Pancreas (tissue), 10 donors: Measurements from ENCODE around the gene S100A9. TPM values are rescaled to one million over a fixed set of nuclear protein-coding genes. Genes with fewer than 3 reads are reported as not detected.

Experiments
- ATAC-seq, 4 donors: fragments of 200-7000 bp; cut with Tn5 transposase; one replicate each; pipeline versions ENCODE4 v1.8.0 to v1.9.1; 2020; ENCODE audit warnings: mild to moderate bottlenecking in 4 of 4, moderate library complexity in 4 of 4
- DNase-seq, 6 donors: peaks; one replicate each; pipeline ENCODE4 v3.0.0-alpha.2; 2020
- FAIRE-seq: peaks from 2 replicates; lab custom pipeline; 2012; peaks lifted over from hg19 to GRCh38; lab: Jason Lieb, UNC
- H3K27ac ChIP-seq, 4 donors: fragments of 200-600 bp; sonication (generic); 1 replicate in 3 of 4; 2 replicates in 1 of 4; pipeline versions ENCODE4 v1.5.0 to v1.8.0; 2020
- H3K27me3 ChIP-seq, 4 donors: fragments of 200-600 bp; one replicate each; pipeline ENCODE4 v1.8.0; 2021
- H3K36me3 ChIP-seq, 3 donors: fragments of 200-600 bp; sonication (generic) in 1 of 3; one replicate each; pipeline versions ENCODE4 v1.5.0 to v1.8.0; 2020 to 2021
- H3K4me1 ChIP-seq, 3 donors: fragments of 200-600 bp; one replicate each; pipeline ENCODE4 v1.8.0; 2021
- H3K4me3 ChIP-seq, 4 donors: fragments of 200-600 bp; sonication (generic) in 2 of 4; one replicate each; pipeline versions ENCODE4 v1.5.0 to v1.8.0; 2020 to 2021
- H3K9me3 ChIP-seq, 4 donors: fragments of 200-600 bp; one replicate each; pipeline ENCODE4 v1.8.0; 2021
- WGBS, 2 donors: extraction: QIAGEN DNeasy Blood & Tissue Kit; methylation state at CpG; one replicate each; pipeline ENCODE4 v1.1.7; 2013; 5-methylcytosine and 5-hydroxymethylcytosine counted together
- intact Hi-C, 3 donors: fragments of 100-400 bp; cut with DNase I; formaldehyde crosslinking; loops; one replicate each; pipeline versions ENCODE4 v1.11.1 to v1.14.2; 2022
- polyA plus RNA-seq, 2 donors: library from polyadenylated mRNA; stranded (reverse); fragments of 200-250 nt; gene quantifications; one replicate each; pipeline ENCODE4 v1.2.3, GENCODE V29; 2013
- total RNA-seq, 6 donors: library from RNA; stranded (reverse); fragmentation: NEBNext Ultra II Directional in 4 of 6; extraction: Animal tissue kit (Norgen Biotek cat#: 25700) in 4 of 6; gene quantifications; one replicate each; pipeline versions ENCODE4 v1.2.1 to v1.2.4, GENCODE V29; 2021 to 2023
- TF ChIP-seq, protein P1 (sequence below), 4 donors: fragments of 200-600 bp; sonication (generic) in 3 of 4; IDR thresholded peaks; one replicate each; pipeline versions ENCODE4 v1.5.0 to v1.8.0; 2021; ENCODE audit warnings: antibody characterized with exemption in 4 of 4
- donor health status: healthy with polysubstance abuse.
- donor health status: DM: no; HTN: no; CAD: no; lungs with moderate emphysema.
- donor health status: DM: no; HTN: no; CAD: no.
- donor health status: control.
- donor health status: control.
- donor health status: Bipolar disorder and iron deficiency.
- donor health status: DM: yes; HTN: yes; CAD: no.
- donor health status: DM: no; HTN: no; CAD: no.
- donor health status: DM: no; HTN: no; CAD: no.
- donor health status: DM: yes; HTN: yes; CAD: no.

Gene S100A9
- total and polyA plus RNA-seq, 8 donors = 3.9 to 79.6 (median 36.8) TPM

DNA sequence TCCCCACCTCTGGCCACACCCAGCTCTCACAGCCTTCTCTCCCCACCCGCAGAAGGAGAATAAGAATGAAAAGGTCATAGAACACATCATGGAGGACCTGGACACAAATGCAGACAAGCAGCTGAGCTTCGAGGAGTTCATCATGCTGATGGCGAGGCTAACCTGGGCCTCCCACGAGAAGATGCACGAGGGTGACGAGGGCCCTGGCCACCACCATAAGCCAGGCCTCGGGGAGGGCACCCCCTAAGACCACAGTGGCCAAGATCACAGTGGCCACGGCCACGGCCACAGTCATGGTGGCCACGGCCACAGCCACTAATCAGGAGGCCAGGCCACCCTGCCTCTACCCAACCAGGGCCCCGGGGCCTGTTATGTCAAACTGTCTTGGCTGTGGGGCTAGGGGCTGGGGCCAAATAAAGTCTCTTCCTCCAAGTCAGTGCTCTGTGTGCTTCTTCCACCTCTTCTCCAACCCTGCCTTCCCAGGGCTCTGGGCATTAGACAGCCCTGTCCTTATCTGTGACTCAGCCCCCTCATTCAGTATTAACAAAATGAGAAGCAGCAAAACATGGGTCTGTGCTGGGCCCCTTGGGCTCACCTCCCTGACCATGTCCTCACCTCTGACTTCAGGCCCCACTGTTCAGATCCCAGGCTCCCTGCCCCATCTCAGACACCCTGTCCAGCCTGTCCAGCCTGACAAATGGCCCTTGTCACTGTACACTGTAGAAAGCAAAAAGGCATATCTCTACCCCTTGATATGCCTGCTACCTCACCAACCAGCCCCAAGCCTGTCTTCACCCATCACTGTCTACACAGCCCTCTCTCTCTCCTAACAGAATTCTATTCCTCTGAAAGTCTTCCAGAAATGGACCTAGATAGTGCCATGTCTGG, 3.2 kb downstream of the S100A9 start:
- Histone ChIP-seq H3K36me3 (no peaks in the 10 kb centered on the region), H3K27me3 (no peaks in the 10 kb centered on the region), H3K4me1 (no peaks in the 10 kb centered on the region), H3K4me3 (no peak overlapping the region), H3K9me3 (no peaks in the 10 kb centered on the region), H3K27ac (no peak overlapping the region)
- TF ChIP-seq, protein P1, sequence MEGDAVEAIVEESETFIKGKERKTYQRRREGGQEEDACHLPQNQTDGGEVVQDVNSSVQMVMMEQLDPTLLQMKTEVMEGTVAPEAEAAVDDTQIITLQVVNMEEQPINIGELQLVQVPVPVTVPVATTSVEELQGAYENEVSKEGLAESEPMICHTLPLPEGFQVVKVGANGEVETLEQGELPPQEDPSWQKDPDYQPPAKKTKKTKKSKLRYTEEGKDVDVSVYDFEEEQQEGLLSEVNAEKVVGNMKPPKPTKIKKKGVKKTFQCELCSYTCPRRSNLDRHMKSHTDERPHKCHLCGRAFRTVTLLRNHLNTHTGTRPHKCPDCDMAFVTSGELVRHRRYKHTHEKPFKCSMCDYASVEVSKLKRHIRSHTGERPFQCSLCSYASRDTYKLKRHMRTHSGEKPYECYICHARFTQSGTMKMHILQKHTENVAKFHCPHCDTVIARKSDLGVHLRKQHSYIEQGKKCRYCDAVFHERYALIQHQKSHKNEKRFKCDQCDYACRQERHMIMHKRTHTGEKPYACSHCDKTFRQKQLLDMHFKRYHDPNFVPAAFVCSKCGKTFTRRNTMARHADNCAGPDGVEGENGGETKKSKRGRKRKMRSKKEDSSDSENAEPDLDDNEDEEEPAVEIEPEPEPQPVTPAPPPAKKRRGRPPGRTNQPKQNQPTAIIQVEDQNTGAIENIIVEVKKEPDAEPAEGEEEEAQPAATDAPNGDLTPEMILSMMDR (IDR thresholded peaks at IDR 0.05) = no peak
- DNase-seq = no peak
- no peak for FAIRE-seq
- intact Hi-C loops = no loop called here
- ATAC-seq = no peak
- 78 to 86% methylated on average over 11 of the region's 11 CpGs for WGBS, 2 donors

DNA sequence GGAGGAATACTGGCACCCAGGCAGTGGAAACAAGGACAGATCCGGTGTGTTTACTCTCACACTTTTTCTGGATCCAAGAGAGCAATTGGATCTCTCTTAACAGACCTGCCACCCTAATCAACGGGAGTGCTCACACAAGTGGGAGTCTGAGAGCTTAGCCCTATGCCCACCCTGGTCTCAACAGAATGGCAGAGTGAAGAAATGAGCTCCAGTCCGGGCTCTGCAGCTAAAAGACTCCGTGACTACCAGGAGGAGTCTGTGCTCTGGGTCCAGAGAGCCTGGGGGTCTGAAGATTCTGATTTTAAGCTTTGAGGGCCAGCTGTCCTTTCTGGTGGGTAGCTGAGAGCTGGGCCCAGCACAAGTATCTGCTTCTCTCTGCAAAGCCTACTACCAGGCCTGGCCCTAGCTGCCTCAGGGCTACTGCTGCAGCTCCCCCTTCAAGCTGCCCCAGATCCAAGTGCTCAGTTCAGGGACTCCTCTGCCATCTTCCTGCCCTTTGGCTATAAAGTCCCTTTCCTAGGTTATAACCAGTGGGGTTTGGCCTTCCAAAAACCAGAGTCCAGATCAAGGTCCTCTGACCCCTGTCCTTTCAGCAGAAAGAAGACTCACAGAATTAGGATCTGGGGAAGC, 3.9 kb downstream of the S100A9 start:
- no peaks in the 10 kb centered on the region for H3K4me1 ChIP-seq
- FAIRE-seq (no peak), ATAC-seq (no peak), DNase-seq (no peak)
- no peak overlapping the region for H3K27ac ChIP-seq
- TF ChIP-seq, protein P1 (IDR thresholded peaks at IDR 0.05) = no peak
- H3K36me3 ChIP-seq = no peaks in the 10 kb centered on the region
- H3K9me3 ChIP-seq = no peaks in the 10 kb centered on the region
- 74 to 84% methylated on average over 4 of the region's 4 CpGs for WGBS, 2 donors
- H3K4me3 ChIP-seq = no peak overlapping the region
- intact Hi-C loops = no loop called here
- no peaks in the 10 kb centered on the region for H3K27me3 ChIP-seq

DNA sequence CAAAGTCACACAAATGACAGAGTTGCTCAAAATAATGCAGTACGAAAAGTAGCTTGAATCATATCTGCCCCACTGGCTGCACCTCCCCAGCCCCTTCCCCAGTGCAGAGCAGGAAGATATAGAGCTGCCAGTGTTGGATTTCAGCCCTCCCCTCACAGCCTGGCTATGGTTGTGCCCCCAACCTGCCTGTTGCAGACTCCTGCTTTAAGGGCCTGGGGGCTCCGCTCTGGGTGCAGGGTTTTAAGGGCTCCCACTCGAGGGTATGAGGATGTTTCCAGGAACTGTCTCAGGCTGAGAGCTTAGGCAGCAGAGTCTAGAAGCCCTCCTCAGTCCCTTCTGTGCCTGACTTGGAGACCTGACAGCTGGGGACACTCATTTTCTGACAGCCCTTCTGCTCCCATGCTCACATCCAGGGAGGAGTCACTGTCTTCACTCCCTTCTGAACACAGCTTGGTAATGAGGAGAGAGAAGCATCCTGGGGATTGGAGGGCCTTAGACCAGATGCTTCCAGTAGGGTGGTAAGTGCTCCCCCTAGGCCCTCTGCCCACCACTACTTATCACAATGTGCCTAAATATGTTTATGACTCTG, 4.6 kb downstream of the S100A9 start:
- no peaks in the 10 kb centered on the region for H3K4me1 ChIP-seq
- ATAC-seq (no peak), FAIRE-seq (no peak), DNase-seq (no peak)
- no peak overlapping the region for H3K4me3 ChIP-seq
- H3K36me3 ChIP-seq = no peaks in the 10 kb centered on the region
- 82 to 87% methylated on average over 3 of the region's 3 CpGs for WGBS, 2 donors
- H3K27ac ChIP-seq = no peak overlapping the region
- H3K27me3 ChIP-seq = no peaks in the 10 kb centered on the region
- TF ChIP-seq, protein P1 (IDR thresholded peaks at IDR 0.05) = no peak
- intact Hi-C loops = no loop called here
- no peaks in the 10 kb centered on the region for H3K9me3 ChIP-seq

DNA sequence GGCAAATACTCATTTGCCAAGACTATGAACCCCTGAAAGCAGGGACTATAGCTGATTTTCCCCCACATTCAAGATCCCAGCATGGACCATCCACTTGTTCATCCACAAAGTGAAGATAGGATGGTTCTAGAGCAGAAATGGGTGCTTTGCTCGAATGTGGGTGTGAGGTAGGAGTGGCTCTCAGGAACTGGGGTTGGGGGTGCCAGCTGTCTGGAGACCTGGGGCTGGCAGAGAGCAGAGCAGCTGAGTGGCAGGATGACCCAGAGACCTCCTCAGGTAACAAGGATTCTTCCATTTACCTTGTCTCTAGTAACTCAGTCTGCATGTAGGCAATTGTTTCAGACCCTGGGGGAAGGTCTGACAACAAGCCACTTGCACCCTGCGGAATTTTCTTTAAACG, 6.0 kb downstream of the S100A9 start:
- intact Hi-C loops = no loop called here
- FAIRE-seq (no peak), ATAC-seq (no peak), DNase-seq (no peak)
- Histone ChIP-seq H3K36me3 (no peaks in the 10 kb centered on the region), H3K27me3 (no peaks in the 10 kb centered on the region), H3K4me3 (no peak overlapping the region), H3K27ac (no peak overlapping the region), H3K9me3 (no peaks in the 10 kb centered on the region), H3K4me1 (no peaks in the 10 kb centered on the region)
- WGBS, 2 donors = 56 to 57% methylated on average over 3 of the region's 3 CpGs
- TF ChIP-seq, protein P1 (IDR thresholded peaks at IDR 0.05) = no peak
